ENCODE measurements around the gene BRIP1. TPM values are rescaled to one million over a fixed set of nuclear protein-coding genes. Genes with fewer than 3 reads are reported as not detected.

Gene BRIP1
- total RNA-seq, 2 experiments from 2014 or later: 20.1 TPM

GRCh38 chr17:61717352-61717751 is 146.0 kb downstream of the BRIP1 start:
- Mint-ChIP-seq H3K27ac (no peak overlapping the region), H3K27me3 (no peaks in the 10 kb centered on the region), H3K36me3 (peaks cover 23% of the 10 kb centered on the region), H3K9me3 (peaks cover 5% of the 10 kb centered on the region), H3K4me3 (no peak overlapping the region), H3K4me1 (no peaks in the 10 kb centered on the region)
- ATAC-seq (ENCODE audit: low read depth): no peak
- POLR2A ChIA-PET: no interaction called here
- no peak for DNase-seq

- POLR2A ChIA-PET: no interaction called here
- Mint-ChIP-seq H3K4me1 (no peaks in the 10 kb centered on the region), H3K27me3 (no peaks in the 10 kb centered on the region), H3K36me3 (peaks cover 22% of the 10 kb centered on the region), H3K9me3 (peaks cover 5% of the 10 kb centered on the region), H3K27ac (no peak overlapping the region), H3K4me3 (no peak overlapping the region)
- ATAC-seq (ENCODE audit: low read depth) (no peak), DNase-seq (no peak)
Observed at GRCh38 chr17:61716225-61716829, 147.0 kb downstream of the BRIP1 start.

- no peak for ATAC-seq (ENCODE audit: low read depth)
- Mint-ChIP-seq H3K36me3 (peaks cover 30% of the 10 kb centered on the region), H3K9me3 (peaks cover 5% of the 10 kb centered on the region), H3K4me1 (no peaks in the 10 kb centered on the region), H3K4me3 (no peak overlapping the region), H3K27ac (no peak overlapping the region), H3K27me3 (no peaks in the 10 kb centered on the region)
- no peak for DNase-seq
- POLR2A ChIA-PET: interaction anchor here (0.7 kb wide), 1 partner anchor 9 kb away, joined by 3 read pairs; no protein-coding TSS in a partner anchor
Observed at GRCh38 chr17:61715348-61715747, 148.0 kb downstream of the BRIP1 start.

- ATAC-seq (ENCODE audit: low read depth) (no peak), DNase-seq (no peak)
- Mint-ChIP-seq H3K27me3 (no peaks in the 10 kb centered on the region), H3K36me3 (peaks cover 26% of the 10 kb centered on the region), H3K4me3 (no peak overlapping the region), H3K9me3 (peaks cover 5% of the 10 kb centered on the region), H3K27ac (no peak overlapping the region), H3K4me1 (no peaks in the 10 kb centered on the region)
- POLR2A ChIA-PET: no interaction called here
Observed at GRCh38 chr17:61714300-61714699, 149.0 kb downstream of the BRIP1 start.

GRCh38 chr17:61713035-61713434 is 150.3 kb downstream of the BRIP1 start:
- Mint-ChIP-seq H3K4me3 (no peak overlapping the region), H3K36me3 (peaks cover 36% of the 10 kb centered on the region), H3K4me1 (no peaks in the 10 kb centered on the region), H3K27ac (no peak overlapping the region), H3K27me3 (no peaks in the 10 kb centered on the region), H3K9me3 (peaks cover 4% of the 10 kb centered on the region)
- POLR2A ChIA-PET: no interaction called here
- ATAC-seq (ENCODE audit: low read depth) (no peak), DNase-seq (no peak)

GRCh38 chr17:61710546-61710945 is 152.8 kb downstream of the BRIP1 start:
- ATAC-seq (ENCODE audit: low read depth) (no peak), DNase-seq (no peak)
- H3K9me3 Mint-ChIP-seq: peaks cover 7% of the 10 kb centered on the region

GRCh38 chr17:61709567-61709966 is 153.8 kb downstream of the BRIP1 start:
- H3K9me3 Mint-ChIP-seq: peaks cover 8% of the 10 kb centered on the region
- H3K4me1 Mint-ChIP-seq: no peaks in the 10 kb centered on the region
- peaks cover 46% of the 10 kb centered on the region for H3K36me3 Mint-ChIP-seq
- no peaks in the 10 kb centered on the region for H3K27me3 Mint-ChIP-seq
- H3K27ac Mint-ChIP-seq: no peak overlapping the region
- H3K4me3 Mint-ChIP-seq: no peak overlapping the region
- ATAC-seq (ENCODE audit: low read depth) (no peak), DNase-seq (no peak)
- POLR2A ChIA-PET: no interaction called here

More at GRCh38 chr17:61710546-61710945, 152.8 kb downstream of the BRIP1 start:
- POLR2A ChIA-PET: no interaction called here
- no peaks in the 10 kb centered on the region for H3K4me1 Mint-ChIP-seq
- H3K4me3 Mint-ChIP-seq: no peak overlapping the region
- H3K27ac Mint-ChIP-seq: no peak overlapping the region
- no peaks in the 10 kb centered on the region for H3K27me3 Mint-ChIP-seq
- H3K36me3 Mint-ChIP-seq: peaks cover 40% of the 10 kb centered on the region

- Mint-ChIP-seq H3K27me3 (no peaks in the 10 kb centered on the region), H3K4me3 (no peak overlapping the region), H3K36me3 (peaks cover 57% of the 10 kb centered on the region), H3K9me3 (peaks cover 30% of the 10 kb centered on the region), H3K4me1 (no peaks in the 10 kb centered on the region), H3K27ac (no peak overlapping the region)
- POLR2A ChIA-PET: no interaction called here
- no peak for DNase-seq
- ATAC-seq (ENCODE audit: low read depth): no peak
Observed at GRCh38 chr17:61704935-61705449, 158.3 kb downstream of the BRIP1 start.

GRCh38 chr17:61702450-61702849 is 160.9 kb downstream of the BRIP1 start:
- POLR2A ChIA-PET: no interaction called here
- ATAC-seq (ENCODE audit: low read depth) (no peak), DNase-seq (no peak)
- Mint-ChIP-seq H3K36me3 (peaks cover 52% of the 10 kb centered on the region), H3K27me3 (no peaks in the 10 kb centered on the region), H3K27ac (no peak overlapping the region), H3K4me3 (no peak overlapping the region), H3K9me3 (peaks cover 31% of the 10 kb centered on the region), H3K4me1 (no peaks in the 10 kb centered on the region)

GRCh38 chr17:61701978-61702377 is 161.3 kb downstream of the BRIP1 start:
- peaks cover 49% of the 10 kb centered on the region for H3K36me3 Mint-ChIP-seq
- ATAC-seq (ENCODE audit: low read depth) (no peak), DNase-seq (no peak)
- no peak overlapping the region for H3K4me3 Mint-ChIP-seq
- H3K27me3 Mint-ChIP-seq: no peaks in the 10 kb centered on the region
- peaks cover 31% of the 10 kb centered on the region for H3K9me3 Mint-ChIP-seq
- H3K27ac Mint-ChIP-seq: no peak overlapping the region
- POLR2A ChIA-PET: no interaction called here
- no peaks in the 10 kb centered on the region for H3K4me1 Mint-ChIP-seq

GRCh38 chr17:61701334-61701733 is 162.0 kb downstream of the BRIP1 start:
- peaks cover 47% of the 10 kb centered on the region for H3K36me3 Mint-ChIP-seq
- no peak overlapping the region for H3K4me3 Mint-ChIP-seq
- no peak for ATAC-seq (ENCODE audit: low read depth)
- DNase-seq: no peak
- H3K9me3 Mint-ChIP-seq: peaks cover 27% of the 10 kb centered on the region
- H3K27me3 Mint-ChIP-seq: no peaks in the 10 kb centered on the region
- no peaks in the 10 kb centered on the region for H3K4me1 Mint-ChIP-seq
- H3K27ac Mint-ChIP-seq: no peak overlapping the region
- POLR2A ChIA-PET: no interaction called here

GRCh38 chr17:61700252-61700651 is 163.1 kb downstream of the BRIP1 start:
- Mint-ChIP-seq H3K27me3 (no peaks in the 10 kb centered on the region), H3K27ac (no peak overlapping the region), H3K9me3 (peaks cover 27% of the 10 kb centered on the region), H3K36me3 (peaks cover 46% of the 10 kb centered on the region), H3K4me3 (no peak overlapping the region), H3K4me1 (no peaks in the 10 kb centered on the region)
- no peak for DNase-seq
- POLR2A ChIA-PET: no interaction called here
- no peak for ATAC-seq (ENCODE audit: low read depth)

- ATAC-seq (ENCODE audit: low read depth) (no peak), DNase-seq (no peak)
- peaks cover 45% of the 10 kb centered on the region for H3K36me3 Mint-ChIP-seq
- no peaks in the 10 kb centered on the region for H3K27me3 Mint-ChIP-seq
- POLR2A ChIA-PET: no interaction called here
- no peaks in the 10 kb centered on the region for H3K4me1 Mint-ChIP-seq
- peaks cover 27% of the 10 kb centered on the region for H3K9me3 Mint-ChIP-seq
- no peak overlapping the region for H3K27ac Mint-ChIP-seq
- H3K4me3 Mint-ChIP-seq: no peak overlapping the region
Observed at GRCh38 chr17:61699694-61700093, 163.6 kb downstream of the BRIP1 start.

GRCh38 chr17:61699032-61699431 is 164.3 kb downstream of the BRIP1 start:
- peaks cover 22% of the 10 kb centered on the region for H3K9me3 Mint-ChIP-seq
- H3K27ac Mint-ChIP-seq: no peak overlapping the region
- no peak for DNase-seq
- H3K36me3 Mint-ChIP-seq: peaks cover 39% of the 10 kb centered on the region
- ATAC-seq (ENCODE audit: low read depth): no peak
- POLR2A ChIA-PET: no interaction called here
- H3K27me3 Mint-ChIP-seq: no peaks in the 10 kb centered on the region
- H3K4me3 Mint-ChIP-seq: no peak overlapping the region
- no peaks in the 10 kb centered on the region for H3K4me1 Mint-ChIP-seq
